ENCODE measurements around the gene SPEG. TPM values are rescaled to one million over a fixed set of nuclear protein-coding genes. Genes with fewer than 3 reads are reported as not detected.

SPEG gene
- total RNA-seq, 1 experiment from 2014 or later = 23.0 TPM

- DNase-seq (ENCODE audit: low read depth) = no peak
Observed at GRCh38 chr2:219527076-219527394, 92.4 kb downstream of the SPEG start.

GRCh38 chr2:219527472-219527871, 92.8 kb downstream of the SPEG start:
- DNase-seq (ENCODE audit: low read depth) = no peak

- peak; percentile 71 for DNase-seq (ENCODE audit: low read depth)
Observed at GRCh38 chr2:219530048-219530963, 95.7 kb downstream of the SPEG start.

GRCh38 chr2:219531639-219532377, 97.2 kb downstream of the SPEG start:
- no peak for DNase-seq (ENCODE audit: low read depth)

- no peak for DNase-seq (ENCODE audit: low read depth)
Observed at GRCh38 chr2:219532378-219532649, 97.7 kb downstream of the SPEG start.

GRCh38 chr2:219533930-219534661, 99.5 kb downstream of the SPEG start:
- no peak for DNase-seq (ENCODE audit: low read depth)

GRCh38 chr2:219536425-219536824, 101.8 kb downstream of the SPEG start:
- DNase-seq (ENCODE audit: low read depth) = no peak

GRCh38 chr2:219536967-219537366, 102.3 kb downstream of the SPEG start:
- no peak for DNase-seq (ENCODE audit: low read depth)

- DNase-seq (ENCODE audit: low read depth) = no peak
Observed at GRCh38 chr2:219537657-219538488, 103.2 kb downstream of the SPEG start.

GRCh38 chr2:219538504-219538951, 103.9 kb downstream of the SPEG start:
- no peak for DNase-seq (ENCODE audit: low read depth)

- DNase-seq (ENCODE audit: low read depth) = no peak
Observed at GRCh38 chr2:219538956-219539788, 104.5 kb downstream of the SPEG start.

- no peak for DNase-seq (ENCODE audit: low read depth)
Observed at GRCh38 chr2:219539926-219540678, 105.5 kb downstream of the SPEG start.

GRCh38 chr2:219540784-219541504, 106.3 kb downstream of the SPEG start:
- DNase-seq (ENCODE audit: low read depth) = no peak

- DNase-seq (ENCODE audit: low read depth) = peak; percentile 61
Observed at GRCh38 chr2:219541611-219542180, 107.1 kb downstream of the SPEG start.

GRCh38 chr2:219542931-219543595, 108.4 kb downstream of the SPEG start:
- peak; percentile 43 for DNase-seq (ENCODE audit: low read depth)

- peak; percentile 99 for DNase-seq (ENCODE audit: low read depth)
Observed at GRCh38 chr2:219543596-219544358, 109.1 kb downstream of the SPEG start, which contains the start of the genes CHPF and TMEM198. TSS of gene CHPF (minus strand) at chr2:219543809. CDS start at chr2:219543538, 271 bp downstream. TSS of gene TMEM198 (plus strand) at chr2:219544028. CDS start at chr2:219544728, 700 bp downstream.

- DNase-seq (ENCODE audit: low read depth) = no peak
Observed at GRCh38 chr2:219544567-219544966, 109.9 kb downstream of the SPEG start.
